Activated CD4-positive, alpha-beta T cell treated with anti-CD3 and anti-CD28 coated beads for 48 hours (primary cell): ENCODE results near the gene KCNK16.

Experiments used
- DNase-seq: peaks from one replicate; pipeline ENCODE4 v3.0.0-alpha.2; 2020

KCNK16 gene

DNA sequence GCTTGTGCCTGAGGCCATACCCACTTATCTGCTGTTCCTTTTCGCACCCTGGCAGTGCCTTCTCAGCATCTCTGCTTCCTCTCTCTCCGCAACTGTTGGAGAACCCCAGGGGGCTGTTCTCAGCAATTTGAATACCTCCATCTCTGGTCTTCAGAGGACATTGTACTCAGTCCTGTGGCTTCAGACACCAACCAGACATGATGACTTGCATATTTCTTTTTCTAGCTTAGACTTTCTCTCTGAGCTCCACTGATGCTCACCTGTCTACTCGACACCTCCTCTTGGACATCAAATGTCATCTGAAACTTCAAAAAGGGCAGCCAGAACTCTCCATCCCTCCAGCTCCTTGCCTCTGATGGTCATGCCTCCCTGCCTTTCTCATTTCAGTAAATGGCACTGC, 18.9 kb upstream of the KCNK16 start:
- DNase-seq, result no peak

DNA sequence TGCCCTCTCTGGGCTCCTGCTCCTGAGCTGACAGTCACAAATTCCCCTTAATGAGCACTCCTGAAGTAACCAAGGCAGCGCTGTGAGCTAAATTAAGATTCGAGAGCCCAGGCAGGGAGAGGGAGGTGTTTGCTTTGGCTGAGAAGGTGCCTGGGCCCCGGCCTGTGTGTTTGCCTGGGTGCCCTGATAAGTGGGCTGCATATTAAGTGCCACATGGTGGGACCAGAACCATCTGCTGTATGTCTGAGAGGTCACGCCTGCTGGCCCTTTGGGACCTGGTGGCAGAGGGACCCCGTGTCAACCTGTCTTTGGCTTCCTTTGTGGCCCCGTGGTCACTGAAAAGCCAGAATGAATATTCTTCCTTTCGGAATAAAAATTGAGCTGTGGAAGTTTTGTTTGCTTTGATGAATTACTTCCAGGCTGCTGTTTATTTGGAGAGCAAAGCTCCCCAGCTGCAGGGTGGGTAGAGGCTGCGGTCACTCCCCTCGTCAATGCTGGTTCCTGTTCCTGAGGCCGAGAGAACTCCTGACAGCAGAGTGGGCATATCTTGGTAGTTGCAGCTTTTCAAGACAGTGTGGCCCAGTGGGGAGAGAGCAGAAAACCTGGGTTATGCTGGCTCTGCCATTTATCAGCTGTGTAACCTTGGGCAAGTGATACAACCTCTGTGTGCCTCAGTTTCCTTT, 17.5 kb upstream of the KCNK16 start:
- DNase-seq, result no peak

DNA sequence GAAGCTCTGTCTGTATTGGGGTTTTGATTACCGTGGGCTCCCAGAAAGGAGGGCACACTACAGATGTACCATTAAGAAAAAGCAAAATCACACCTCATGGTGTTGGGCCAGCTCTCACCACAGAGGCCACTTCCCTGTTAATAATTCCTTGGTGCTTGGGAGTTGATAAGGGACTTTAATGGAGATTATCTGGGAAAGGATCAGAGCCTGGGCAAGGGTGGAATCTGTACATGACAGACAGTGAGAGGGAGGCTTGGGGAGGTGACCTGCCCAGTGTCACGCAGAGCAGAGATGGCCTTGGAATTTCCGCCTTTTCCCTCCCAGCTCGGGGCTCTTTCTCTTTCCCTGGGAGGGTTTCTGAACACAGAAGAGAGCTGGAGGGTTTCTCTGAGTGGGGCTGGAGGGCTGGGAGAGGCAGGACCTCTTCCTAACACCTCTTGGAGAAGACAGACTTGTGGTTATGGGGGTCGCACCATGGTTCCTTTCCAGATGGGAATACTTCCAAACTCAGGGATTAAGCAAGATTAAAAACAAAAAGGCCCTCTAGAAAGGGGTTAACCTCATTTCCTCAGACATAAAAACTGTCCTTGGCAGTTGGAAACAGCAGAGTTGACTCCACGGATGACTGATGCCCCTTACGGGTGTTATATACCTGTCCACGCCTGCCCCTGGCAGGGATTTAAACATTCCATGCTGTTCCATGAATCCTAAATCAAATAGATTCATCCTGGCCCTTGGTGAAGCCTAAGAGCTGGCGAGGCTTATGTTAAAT, 16.8 kb upstream of the KCNK16 start:
- DNase-seq, result no peak

DNA sequence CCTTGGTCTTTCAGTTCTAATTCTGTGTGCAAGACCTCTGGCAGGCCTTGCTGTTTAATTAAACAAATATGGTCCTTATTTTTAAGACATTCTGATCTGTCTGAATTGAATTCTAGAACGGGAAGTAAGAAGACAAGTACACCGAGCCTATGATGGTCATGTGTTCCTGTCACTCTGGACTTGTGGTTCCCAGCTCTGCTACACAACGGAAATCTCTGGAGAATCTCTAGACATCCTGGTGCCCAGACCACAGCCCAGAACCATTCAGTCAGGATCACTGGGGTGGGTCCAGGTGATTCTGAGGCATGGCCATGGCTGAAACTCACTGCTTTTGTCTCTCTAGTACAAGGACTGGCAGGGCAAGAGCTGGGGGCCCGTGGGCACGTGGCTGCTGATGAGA, 15.9 kb upstream of the KCNK16 start:
- DNase-seq, result no peak

DNA sequence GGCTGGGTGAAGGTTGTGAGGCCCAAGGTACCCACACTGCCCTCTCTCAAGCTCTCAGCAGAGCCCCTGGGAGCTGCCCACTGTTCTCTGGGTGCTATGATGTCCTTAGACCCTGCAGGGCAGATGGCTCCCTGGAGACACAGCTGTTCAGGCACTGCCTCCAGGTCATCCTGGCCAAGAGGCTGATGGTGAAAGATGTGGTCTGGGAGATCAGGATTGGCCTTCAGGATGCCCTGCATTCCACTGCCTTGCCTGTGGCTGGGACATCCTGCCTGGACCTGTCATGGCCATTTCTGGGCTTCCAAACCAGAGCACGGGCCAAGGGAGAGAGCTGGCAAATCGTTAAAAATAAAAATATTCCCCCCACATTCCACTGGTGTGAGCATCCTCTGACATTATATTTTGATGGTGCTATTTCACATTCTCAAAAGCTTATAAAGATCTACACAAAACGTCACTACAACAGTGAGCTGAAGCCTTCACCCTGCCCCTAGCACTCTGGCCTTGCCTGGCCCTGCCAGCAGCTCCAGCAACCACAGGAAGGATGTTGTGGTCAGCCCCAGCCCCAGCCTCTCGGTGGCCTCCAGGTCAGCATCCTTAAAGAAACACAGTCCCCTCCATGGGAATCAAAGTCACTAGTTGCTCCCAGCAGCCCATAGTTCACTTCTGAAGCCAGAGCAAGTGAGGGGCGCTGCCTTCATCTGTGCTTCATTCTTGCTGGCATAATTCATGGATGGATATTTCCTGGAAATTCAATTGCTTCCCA, 13.5 kb upstream of the KCNK16 start:
- no peak for DNase-seq

DNA sequence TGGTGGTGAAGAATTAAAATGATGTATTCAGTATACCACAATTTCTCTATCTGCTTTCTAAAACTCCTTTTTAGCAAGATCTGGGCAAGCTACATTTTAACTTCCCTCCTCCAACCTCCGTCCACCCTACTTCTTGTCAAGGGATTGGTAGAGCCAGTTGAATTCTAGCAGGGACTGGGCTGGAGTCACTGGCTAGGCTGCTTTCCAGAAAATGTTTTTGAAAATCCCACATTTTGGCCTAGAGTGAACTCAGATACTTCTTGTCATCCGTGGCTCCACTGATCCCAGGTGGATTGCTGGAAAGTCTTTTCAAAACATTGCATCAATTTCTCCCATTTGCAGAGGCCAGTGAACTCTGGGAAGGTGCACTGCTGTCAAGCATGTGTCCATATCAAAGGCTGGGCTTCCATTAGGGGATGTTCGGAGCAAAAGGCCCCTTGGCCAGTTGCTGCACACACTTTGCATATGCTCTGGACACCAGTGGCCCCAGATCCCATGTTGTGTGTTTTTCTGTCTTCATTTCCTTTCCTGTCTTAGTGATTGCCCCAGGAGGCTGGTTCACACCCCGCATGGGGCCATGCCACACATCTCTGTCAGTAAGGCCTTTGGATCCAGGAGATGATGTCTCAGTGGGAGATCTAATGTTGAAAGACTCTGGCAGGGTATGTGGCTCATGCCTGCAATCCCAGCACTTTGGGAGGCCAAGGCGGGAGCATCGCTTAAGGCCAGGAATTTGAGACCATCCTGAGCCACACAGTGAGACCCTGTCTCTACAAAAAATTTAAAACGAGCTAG, 11.3 kb upstream of the KCNK16 start:
- no peak for DNase-seq

DNA sequence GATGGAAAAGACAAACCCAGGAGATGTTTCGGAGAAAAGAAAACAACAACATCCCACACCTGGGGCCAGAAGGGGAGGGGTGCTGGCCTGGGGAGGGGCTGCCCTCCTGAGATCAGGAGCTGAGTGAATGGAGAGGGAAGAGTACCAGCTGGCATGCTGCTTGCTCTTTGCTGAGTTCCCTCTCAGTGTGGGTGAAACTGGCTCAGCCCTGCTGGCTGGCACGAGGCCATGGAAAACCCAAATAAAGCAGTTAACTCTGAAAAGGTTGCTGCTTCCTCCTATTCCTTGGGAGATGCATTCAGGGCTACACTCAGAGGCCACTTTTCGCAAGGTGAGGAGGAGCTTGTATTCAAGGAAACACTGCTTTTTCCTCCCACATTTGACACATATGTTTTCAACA, 8.0 kb upstream of the KCNK16 start:
- DNase-seq, result no peak

DNA sequence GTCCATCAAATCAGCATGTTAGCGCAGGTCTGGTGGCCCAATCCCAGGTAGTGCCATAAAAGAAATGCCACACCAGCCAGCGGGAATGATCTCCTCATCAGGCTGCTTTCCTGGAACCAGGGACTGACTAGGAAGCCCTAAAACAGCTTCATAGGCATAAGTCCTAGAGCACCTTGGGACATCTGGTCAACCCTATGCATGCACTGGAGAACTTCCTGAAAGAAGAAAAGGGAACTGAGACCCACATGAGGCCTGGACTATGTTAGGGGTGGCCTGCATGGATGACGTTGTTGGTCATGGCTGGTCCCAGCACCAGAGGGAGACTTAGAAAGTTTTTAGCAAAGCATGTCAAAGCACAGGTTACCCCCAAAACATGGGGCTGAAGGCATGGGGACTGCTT, 7.6 kb upstream of the KCNK16 start:
- DNase-seq, result no peak

DNA sequence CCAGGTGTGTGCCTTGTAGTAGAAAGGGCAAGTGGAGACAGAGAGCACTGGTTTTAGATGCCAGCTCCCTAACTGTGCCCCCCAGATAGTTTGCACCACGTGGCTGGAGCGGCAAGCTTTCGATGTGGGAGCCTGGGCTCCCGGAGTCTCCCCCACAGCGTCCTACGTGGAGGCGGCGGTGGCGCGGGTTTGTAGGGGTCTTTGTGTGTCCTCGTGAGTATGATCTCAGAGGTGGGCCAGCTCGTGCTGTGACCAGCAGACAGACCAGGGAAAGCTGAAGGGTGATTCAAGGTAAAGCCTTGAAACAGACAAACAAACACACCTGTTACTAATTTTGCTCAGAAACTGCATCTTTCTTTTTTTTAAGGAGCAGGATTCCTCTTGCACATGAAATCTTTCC, 5.6 kb upstream of the KCNK16 start:
- no peak for DNase-seq

DNA sequence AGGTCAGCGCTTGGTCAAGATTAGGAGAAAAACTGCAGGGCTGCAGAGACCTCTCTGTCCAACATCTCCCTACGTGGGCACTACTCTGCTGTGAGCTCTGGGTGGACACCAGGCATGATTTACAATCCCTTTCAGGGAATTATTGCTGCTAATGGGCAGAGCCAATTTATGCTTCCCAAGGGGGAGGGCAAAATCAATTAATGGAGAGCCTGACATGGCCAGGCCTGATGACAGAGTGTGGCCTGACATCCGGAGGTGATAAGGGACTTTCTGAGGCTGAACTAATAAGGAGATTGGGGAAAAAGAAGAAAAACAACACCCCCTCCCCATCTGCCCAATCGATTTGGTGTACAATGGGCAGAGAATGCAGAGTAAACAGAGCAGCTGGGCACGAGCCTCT, 5.0 kb upstream of the KCNK16 start:
- DNase-seq, result no peak

DNA sequence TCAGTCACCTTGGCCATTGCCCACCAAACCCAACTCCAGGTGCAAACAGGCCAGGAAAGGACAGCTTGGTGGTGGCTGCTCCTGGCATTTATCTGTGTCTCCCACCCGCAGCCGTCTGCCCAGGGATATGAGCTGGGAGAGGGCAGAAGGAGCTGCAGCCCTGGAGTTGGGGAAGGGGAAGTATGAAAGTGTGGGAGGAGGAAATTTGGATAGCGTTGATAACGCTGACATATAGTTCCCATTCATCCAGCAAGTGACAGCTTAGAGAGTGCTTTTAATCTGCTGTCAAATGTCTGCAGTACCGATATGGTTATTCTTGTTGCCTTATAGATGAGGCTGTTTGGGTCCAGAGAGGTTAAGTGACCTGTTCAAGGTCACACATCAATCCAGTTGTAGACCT, 741 bp downstream of the KCNK16 start:
- no peak for DNase-seq

DNA sequence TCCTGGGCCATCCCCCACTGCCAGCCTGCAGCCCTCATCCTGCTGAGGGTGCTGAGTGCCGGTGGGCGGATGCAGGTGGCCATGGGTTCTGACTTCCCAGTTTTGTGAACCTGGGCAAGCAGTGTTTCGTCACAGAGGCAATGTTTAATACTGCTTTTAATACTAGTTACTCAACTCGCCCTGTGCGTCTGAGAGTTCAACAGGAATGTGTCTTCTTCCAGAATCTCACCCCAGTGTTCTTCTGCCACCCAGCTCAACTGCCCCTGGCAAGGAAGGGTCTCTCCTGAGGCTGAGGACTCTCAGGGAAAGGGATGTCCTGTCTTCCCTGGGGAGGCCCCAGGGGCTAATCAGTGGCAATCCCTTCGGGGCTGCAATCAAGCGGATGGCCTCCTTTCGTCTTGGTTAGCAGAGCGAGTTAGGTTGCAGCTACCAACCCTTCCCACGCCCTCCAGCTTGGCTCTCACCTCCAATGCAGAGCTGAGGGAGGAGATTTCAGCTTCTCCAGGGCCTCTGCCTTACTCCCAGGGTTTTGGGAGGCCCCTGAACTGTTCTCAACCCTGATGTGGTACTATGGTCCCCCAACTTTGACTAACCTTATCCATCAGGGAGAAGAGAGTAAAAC, 2.0 kb downstream of the KCNK16 start:
- DNase-seq, result no peak

DNA sequence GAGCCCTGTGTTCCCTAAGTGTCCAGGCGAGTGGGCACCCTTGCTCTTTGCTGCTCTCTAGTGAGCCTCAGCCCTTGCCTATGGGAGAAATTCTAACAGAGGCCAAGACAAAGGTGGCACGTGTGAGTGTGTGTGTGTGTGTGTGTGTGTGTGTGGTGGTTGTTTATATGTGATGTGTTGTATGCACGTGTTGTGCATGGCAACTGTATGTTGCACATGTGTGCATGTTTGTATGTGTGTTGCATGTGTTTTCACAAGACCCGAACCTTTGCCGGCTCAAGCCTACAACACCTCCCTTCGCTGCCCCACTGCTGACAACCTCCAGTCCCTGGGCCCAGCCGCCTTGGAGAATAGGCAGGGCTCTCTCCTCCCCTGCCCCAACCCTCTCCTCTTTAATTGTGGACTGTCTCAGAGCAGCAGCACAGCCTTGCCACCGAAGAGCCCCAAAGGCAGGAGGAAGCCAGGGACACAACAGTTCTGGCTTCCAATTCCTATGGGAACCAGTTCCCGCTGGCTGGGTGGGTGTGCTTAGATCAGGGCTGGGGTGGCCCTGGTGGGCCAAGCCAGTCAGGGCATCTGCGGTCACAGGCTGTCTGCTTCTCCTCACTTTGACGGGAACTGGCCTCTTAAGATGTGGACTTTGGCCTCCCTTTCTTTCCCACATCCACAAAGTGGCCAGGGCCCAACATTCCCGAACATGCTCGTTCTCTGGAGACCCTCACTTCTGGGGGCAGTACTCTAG, 2.7 kb downstream of the KCNK16 start:
- DNase-seq, result no peak

DNA sequence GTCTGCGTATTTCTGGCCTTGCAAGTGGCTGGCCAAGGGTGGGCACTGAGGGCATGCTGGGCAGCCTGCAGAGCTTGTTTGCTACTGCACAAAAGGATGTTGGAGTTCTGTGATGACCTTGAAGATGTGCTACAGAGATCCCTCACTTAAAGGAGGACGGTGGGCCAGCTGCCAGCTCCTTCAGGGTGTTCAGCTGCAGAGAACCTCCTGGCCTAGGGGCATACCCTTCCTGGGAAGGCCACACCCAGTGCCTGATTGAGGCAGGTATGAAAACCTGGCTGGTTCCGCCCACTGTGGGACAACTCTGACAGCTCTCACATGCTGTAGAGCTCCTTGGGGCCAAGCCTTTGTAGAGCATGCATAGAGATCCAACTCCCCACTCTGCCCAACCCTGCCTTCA, 5.2 kb downstream of the KCNK16 start:
- no peak for DNase-seq

DNA sequence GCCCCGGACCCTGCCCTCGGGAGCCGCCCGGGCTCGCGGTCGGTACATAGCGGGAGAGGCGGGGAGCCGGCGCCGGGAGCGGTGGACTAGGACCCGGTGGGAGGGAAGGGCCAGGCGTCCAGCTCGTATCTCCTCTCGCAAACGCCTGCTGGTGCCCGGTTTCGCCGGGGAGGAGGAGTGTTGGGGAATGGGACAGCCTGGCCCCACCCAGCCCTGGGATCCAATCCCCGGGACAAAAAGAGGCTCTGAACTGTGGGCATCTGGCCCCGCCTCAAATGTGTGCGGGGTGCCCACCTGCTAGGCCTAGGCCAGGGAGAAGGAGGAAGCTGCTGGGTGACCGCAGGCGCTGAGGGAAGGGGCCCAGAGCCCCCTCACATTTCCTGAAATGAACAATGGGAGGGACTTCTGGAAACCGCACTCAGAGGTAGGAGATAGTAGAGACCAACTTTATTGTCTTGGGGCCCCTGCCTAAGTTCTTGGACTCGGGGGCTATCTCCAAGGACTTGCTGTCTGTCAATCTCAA, 8.2 kb downstream of the KCNK16 start, which contains the start of gene KCNK17:
Gene KCNK17 (minus strand): TSS at position 147 of the 523 bp plus-strand sequence. CDS start 99 bp downstream, at position 48.
- no peak for DNase-seq

DNA sequence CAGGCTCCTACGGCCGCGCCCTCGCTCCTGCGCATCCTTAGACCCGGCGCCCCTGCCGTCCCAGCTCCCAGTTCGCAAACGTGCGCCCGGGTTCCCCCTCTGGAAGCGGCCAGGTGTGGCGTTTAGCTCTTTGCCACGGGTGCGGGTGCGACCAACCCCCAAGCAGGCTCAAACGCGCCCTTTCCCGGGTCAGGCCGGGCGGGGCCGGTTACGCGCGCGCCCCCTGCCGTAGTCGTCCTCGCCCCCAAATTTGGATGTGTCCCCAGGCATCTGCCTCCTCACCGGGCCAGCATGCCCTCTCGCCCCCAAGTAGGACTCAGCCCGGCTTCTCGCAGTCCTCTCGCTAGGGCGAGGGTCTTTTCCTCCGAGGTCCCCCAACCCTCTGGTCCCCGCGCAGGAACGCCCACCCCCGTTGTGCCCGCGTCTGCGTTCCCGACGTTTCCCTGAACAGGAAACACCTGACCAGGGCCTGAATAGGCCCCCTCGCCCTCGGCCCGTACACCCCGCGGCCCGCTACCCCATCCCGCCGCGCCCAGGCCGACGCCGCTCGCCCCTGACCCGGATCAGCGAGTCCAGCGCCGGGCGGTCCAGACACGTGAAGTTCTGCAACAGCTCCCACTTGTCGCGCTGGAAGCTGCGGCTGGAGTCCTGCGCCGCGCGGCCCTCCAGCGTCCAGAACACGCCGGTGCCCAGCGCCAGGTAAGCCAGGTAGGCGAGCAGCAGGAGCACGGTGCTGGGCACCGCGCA, 8.8 kb downstream of the KCNK16 start:
- no peak for DNase-seq

DNA sequence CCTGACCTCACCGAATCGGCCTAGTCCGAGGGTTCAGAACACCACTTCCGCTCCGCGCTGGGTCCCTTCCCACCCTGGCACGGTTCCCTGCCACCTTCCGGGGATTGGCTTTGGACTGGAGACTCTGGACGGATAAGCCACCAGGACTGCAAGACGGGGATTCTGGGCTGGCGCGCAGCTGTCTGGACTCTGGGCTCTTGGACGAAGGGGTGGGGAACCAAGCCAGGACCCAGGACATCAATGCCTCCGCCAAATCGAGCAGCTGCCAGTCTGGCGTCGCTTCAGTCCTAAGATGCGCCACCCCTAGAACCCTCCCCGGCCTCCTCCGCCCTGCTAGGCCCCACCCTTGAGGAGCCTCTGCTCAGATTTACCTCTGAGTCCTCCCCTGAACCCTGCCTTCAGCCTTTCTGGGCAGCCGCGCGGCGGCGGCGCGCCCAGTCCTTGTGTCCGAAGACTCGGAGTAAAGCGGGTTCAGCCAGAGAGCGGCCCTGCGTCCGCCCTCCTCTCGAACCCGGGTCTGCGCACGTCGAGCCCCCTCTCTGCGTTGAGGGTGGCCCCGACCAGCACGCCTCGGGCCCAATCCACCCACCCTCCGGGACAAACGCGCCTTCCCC, 9.5 kb downstream of the KCNK16 start:
- no peak for DNase-seq

DNA sequence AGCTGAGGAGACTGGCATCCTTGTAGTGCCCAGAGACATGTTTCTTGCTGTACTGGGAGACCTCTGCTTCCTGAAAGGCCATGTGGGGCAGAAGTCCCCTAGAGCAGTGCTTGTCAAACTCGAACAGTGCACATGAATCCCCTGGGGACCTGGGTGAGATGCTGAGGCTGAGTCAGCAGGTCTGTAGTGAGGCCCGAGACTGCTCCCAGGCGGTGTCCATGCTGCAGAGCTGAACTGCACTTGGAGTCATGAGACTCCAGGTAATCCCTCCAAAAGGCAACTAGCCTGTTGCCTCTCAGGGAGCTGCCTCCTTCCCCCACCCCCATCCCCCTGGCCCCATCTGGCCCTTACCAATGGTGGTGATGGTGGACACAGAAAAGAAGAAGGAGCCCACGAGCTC, 12.0 kb downstream of the KCNK16 start:
- no peak for DNase-seq

DNA sequence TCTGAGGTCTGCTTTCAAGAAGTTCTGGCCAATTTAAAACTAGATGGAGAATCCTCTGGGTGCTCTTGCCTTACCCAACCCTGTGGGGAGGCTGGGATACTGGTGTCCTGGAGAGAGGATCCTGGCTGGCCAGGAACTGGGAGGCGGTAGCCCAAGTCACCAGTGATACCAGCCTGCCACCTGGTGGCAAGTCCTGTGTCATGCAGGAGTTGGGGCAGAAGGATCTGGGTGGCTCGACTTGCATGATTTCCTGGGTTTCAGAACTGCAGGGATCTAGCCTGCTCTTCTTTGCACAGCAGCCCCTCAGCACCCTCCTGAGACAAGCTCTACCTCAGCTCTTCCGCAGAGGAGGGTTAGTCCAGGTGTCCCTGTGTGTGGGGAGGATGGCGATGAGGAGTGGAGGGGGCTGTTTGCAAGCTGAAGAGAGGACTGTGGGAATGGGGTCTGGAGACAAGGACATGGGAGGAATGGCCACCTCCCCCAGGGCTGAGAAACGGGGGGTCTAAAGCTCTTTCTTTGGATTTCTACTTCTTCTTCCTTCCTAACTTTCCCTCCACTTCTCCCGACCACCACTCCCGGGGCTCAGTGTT, 12.5 kb downstream of the KCNK16 start:
- DNase-seq, result peak; percentile 76

DNA sequence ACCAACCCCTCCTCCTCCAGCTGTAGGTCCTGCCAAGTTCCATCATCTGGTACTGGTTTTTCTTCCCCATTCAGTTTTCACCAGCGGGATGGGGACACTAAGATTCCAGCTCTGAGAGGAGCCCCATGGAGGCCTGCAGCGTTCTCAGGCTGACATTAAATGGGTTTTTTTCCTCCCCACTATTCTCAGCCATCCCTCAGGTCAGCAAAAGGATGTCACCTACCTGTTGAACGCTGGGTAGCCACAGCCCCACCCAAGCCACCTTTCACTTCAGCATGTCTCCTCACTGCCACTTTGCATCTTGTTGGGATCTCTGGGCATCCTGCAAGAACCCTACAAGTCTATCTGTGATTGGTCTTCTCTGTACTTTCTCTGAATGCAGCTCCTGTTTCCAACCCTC, 15.0 kb downstream of the KCNK16 start:
- DNase-seq, result no peak
